PC-3 (cell line): ENCODE measurements around the gene AANAT. TPM values are rescaled to one million over a fixed set of nuclear protein-coding genes. Genes with fewer than 3 reads are reported as not detected.

Source experiments
- ATAC-seq: fragments of 200-7000 bp; cut with Tn5 transposase; 2 replicates; pipeline ENCODE4 v1.9.1; 2020; ENCODE audit warnings: mild to moderate bottlenecking, moderate library complexity
- BruUV-seq: library from RNA; stranded (reverse); fragments of 400-500 nt; replicated peaks from 2 replicates; lab custom pipeline; 2021; lab: Mats Ljungman, UMichigan
- CTCF ChIA-PET: fragments of 300-600 bp; sonication (Branson Sonifier 250); formaldehyde crosslinking; loops from one replicate; lab custom pipeline; 2022; ENCODE audit warnings: antibody characterized with exemption; lab: Charles Lee
- POLR2A ChIA-PET: fragments of 300-600 bp; sonication (Branson Sonifier 250); formaldehyde crosslinking; loops from one replicate; lab custom pipeline; 2022; ENCODE audit warnings: antibody characterized with exemption; ENCODE audit not compliant: unreplicated experiment; lab: Charles Lee
- DNase-seq: peaks from one replicate; pipeline ENCODE4 v3.0.0-alpha.2; 2015
- H2AFZ ChIP-seq: fragments of 300-600 bp; sonication (generic); 2 replicates; pipeline ENCODE4 v1.6.0; 2016; ENCODE audit warnings: antibody characterized with exemption, low read length
- H3F3A ChIP-seq: fragments of 300-600 bp; sonication (generic); one replicate; pipeline ENCODE4 v1.6.0; 2017; ENCODE audit warnings: antibody characterized with exemption, low read length, control low read depth, mild to moderate bottlenecking; ENCODE audit not compliant: unreplicated experiment
- H3K27ac ChIP-seq: fragments of 300-600 bp; sonication (generic); 2 replicates; pipeline ENCODE4 v1.5.1; 2016; ENCODE audit warnings: mild to moderate bottlenecking, low read length
- H3K27me3 ChIP-seq: fragments of 300-600 bp; sonication (generic); 2 replicates; pipeline ENCODE4 v1.6.1; 2016; ENCODE audit warnings: low read length, mixed read lengths
- H3K36me3 ChIP-seq: fragments of 300-600 bp; sonication (generic); 2 replicates; pipeline ENCODE4 v1.6.1; 2016; ENCODE audit warnings: low read depth, mixed run types, low read length, mixed read lengths
- H3K4me1 ChIP-seq: fragments of 300-600 bp; sonication (generic); 2 replicates; pipeline ENCODE4 v1.5.1; 2016; ENCODE audit warnings: low read length; ENCODE audit not compliant: insufficient read depth
- H3K4me2 ChIP-seq: fragments of 300-600 bp; sonication (generic); 2 replicates; pipeline ENCODE4 v1.6.0; 2016; ENCODE audit warnings: low read length
- H3K4me3 ChIP-seq: fragments of 300-600 bp; sonication (generic); 2 replicates; pipeline ENCODE4 v1.5.1; 2016; ENCODE audit warnings: mild to moderate bottlenecking, low read length, mixed read lengths
- H3K79me2 ChIP-seq: fragments of 300-600 bp; sonication (generic); 2 replicates; pipeline ENCODE4 v1.6.1; 2017; ENCODE audit warnings: low read length, mixed read lengths
- H3K9ac ChIP-seq: fragments of 300-600 bp; sonication (generic); 2 replicates; pipeline ENCODE4 v1.6.0; 2016; ENCODE audit warnings: mild to moderate bottlenecking, low read length
- H3K9me2 ChIP-seq: fragments of 300-600 bp; sonication (generic); replicated peaks from 2 replicates; pipeline ENCODE4 v1.6.1; 2016; ENCODE audit warnings: mixed run types, low read length, mixed read lengths
- H3K9me3 ChIP-seq: fragments of 300-600 bp; sonication (generic); 2 replicates; pipeline ENCODE4 v1.6.1; 2016; ENCODE audit warnings: low read length, mixed read lengths
- H4K20me1 ChIP-seq: fragments of 300-600 bp; sonication (generic); 2 replicates; pipeline ENCODE4 v1.6.1; 2016; ENCODE audit warnings: low read length, mixed read lengths
- EZH2 ChIP-seq: fragments of 300-600 bp; sonication (generic); IDR thresholded peaks from one replicate; pipeline ENCODE4 v1.6.1; 2017; ENCODE audit warnings: antibody characterized with exemption, mild to moderate bottlenecking, low read length; ENCODE audit not compliant: unreplicated experiment
- EZH2phosphoT487 ChIP-seq: fragments of 300-600 bp; sonication (generic); IDR thresholded peaks from 2 replicates; pipeline ENCODE4 v1.6.1; 2018; ENCODE audit warnings: mild to moderate bottlenecking, antibody characterized with exemption, low read length, borderline replicate concordance
- intact Hi-C: fragments of 100-400 bp; cut with micrococcal nuclease; formaldehyde crosslinking; loops from 2 replicates; pipeline ENCODE4 v1.9.0; 2023
- total RNA-seq: library from RNA; depleted of rRNA; stranded (reverse); fragments of >200 nt; gene quantifications from 2 replicates; pipeline ENCODE4 v1.2.3, GENCODE V29; 2014
- TF ChIP-seq, protein P1 (sequence below): fragments of 300-600 bp; sonication (generic); conservative IDR thresholded peaks from 2 replicates; pipeline ENCODE4 v1.5.1; 2017; ENCODE audit warnings: antibody characterized with exemption, low read depth, mild to moderate bottlenecking, low read length

AANAT gene
- total RNA-seq, 1 experiment from 2014 or later, result not detected

DNA sequence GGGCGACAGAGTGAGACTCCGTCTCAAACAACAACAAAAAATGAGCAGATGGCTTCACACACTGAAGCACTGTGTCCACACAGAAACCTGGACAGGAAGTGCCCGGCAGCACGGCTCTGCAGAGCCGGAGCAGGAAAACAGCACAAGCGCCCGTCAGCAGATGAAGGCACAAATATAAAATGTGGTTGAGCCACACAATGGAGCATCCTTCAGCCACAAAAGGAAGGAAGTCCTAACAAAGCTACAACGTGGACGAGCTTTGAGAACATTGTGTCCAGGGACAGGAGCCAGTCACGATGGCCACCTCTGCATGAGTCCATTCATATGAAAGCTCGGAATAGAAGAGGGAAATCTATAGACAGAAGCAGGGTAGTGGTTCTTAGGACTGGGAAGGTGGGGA lies 18.2 kb downstream of the AANAT start:
- no peaks in the 10 kb centered on the region for H3K9me2 ChIP-seq
- POLR2A ChIA-PET, result no interaction called here
- BruUV-seq, result no TSS peak
- no peaks in the 10 kb centered on the region for H3K9me3 ChIP-seq
- ATAC-seq (no peak), DNase-seq (no peak)
- CTCF ChIA-PET, result no interaction called here
- H2AFZ ChIP-seq, result no peak overlapping the region
- no peak overlapping the region for H3K4me3 ChIP-seq
- H3K36me3 ChIP-seq, result peaks cover 4% of the 10 kb centered on the region; the same call in 1 of the 2 replicates
- H4K20me1 ChIP-seq, result no peaks in the 10 kb centered on the region
- peaks cover 5% of the 10 kb centered on the region for H3K4me1 ChIP-seq
- intact Hi-C loops, result no loop called here
- H3K27me3 ChIP-seq, result no peaks in the 10 kb centered on the region
- no peak for TF ChIP-seq EZH2phosphoT487
- TF ChIP-seq, protein P1, sequence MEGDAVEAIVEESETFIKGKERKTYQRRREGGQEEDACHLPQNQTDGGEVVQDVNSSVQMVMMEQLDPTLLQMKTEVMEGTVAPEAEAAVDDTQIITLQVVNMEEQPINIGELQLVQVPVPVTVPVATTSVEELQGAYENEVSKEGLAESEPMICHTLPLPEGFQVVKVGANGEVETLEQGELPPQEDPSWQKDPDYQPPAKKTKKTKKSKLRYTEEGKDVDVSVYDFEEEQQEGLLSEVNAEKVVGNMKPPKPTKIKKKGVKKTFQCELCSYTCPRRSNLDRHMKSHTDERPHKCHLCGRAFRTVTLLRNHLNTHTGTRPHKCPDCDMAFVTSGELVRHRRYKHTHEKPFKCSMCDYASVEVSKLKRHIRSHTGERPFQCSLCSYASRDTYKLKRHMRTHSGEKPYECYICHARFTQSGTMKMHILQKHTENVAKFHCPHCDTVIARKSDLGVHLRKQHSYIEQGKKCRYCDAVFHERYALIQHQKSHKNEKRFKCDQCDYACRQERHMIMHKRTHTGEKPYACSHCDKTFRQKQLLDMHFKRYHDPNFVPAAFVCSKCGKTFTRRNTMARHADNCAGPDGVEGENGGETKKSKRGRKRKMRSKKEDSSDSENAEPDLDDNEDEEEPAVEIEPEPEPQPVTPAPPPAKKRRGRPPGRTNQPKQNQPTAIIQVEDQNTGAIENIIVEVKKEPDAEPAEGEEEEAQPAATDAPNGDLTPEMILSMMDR, result no peak
- TF ChIP-seq EZH2, result no peak
- H3F3A ChIP-seq, result no peaks in the 10 kb centered on the region
- H3K9ac ChIP-seq, result no peak overlapping the region
- H3K4me2 ChIP-seq, result no peak overlapping the region
- no peak overlapping the region for H3K27ac ChIP-seq
- no peaks in the 10 kb centered on the region for H3K79me2 ChIP-seq

GRCh38 chr17:76487451-76488192 lies 20.2 kb downstream of the AANAT start:
- ChIA-PET POLR2A (no interaction called here), CTCF (no interaction called here)
- Histone ChIP-seq H3K9me2 (no peaks in the 10 kb centered on the region), H3F3A (no peaks in the 10 kb centered on the region), H3K36me3 (peaks cover 4% of the 10 kb centered on the region; the same call in 1 of the 2 replicates), H3K9me3 (no peaks in the 10 kb centered on the region), H3K9ac (no peak overlapping the region), H3K4me1 (peaks cover 5% of the 10 kb centered on the region), H3K4me3 (no peak overlapping the region), H4K20me1 (no peaks in the 10 kb centered on the region), H3K4me2 (no peak overlapping the region), H3K79me2 (no peaks in the 10 kb centered on the region), H3K27me3 (no peaks in the 10 kb centered on the region), H3K27ac (no peak overlapping the region), H2AFZ (no peak overlapping the region)
- ATAC-seq, result no peak
- intact Hi-C loops, result no loop called here
- DNase-seq, result no peak
- no TSS peak for BruUV-seq
- TF ChIP-seq, protein P1, result no peak
- TF ChIP-seq EZH2phosphoT487 (no peak), EZH2 (no peak)

GRCh38 chr17:76490112-76490710 lies 22.8 kb downstream of the AANAT start:
- no peak for ATAC-seq

More at GRCh38 chr17:76490112-76490710, 22.8 kb downstream of the AANAT start:
- intact Hi-C loops, result no loop called here
- ChIA-PET POLR2A (no interaction called here), CTCF (interaction anchor here (0.7 kb wide), 1 partner anchor 120 kb away, joined by 4 read pairs; no protein-coding TSS in a partner anchor)
- no peaks in the 10 kb centered on the region for H3K9me3 ChIP-seq
- peaks cover 4% of the 10 kb centered on the region; the same call in 1 of the 2 replicates for H3K36me3 ChIP-seq
- DNase-seq, result no peak
- no peak for TF ChIP-seq EZH2
- no peak for TF ChIP-seq EZH2phosphoT487
- H3K4me1 ChIP-seq, result peaks cover 11% of the 10 kb centered on the region; the same call in 1 of the 2 replicates
- no peaks in the 10 kb centered on the region for H3F3A ChIP-seq
- H3K4me2 ChIP-seq, result no peak overlapping the region
- no peaks in the 10 kb centered on the region for H4K20me1 ChIP-seq
- no peak overlapping the region for H3K4me3 ChIP-seq
- no TSS peak for BruUV-seq
- no peak overlapping the region for H3K27ac ChIP-seq
- H3K79me2 ChIP-seq, result no peaks in the 10 kb centered on the region
- H2AFZ ChIP-seq, result no peak overlapping the region
- H3K9me2 ChIP-seq, result no peaks in the 10 kb centered on the region
- H3K27me3 ChIP-seq, result no peaks in the 10 kb centered on the region
- H3K9ac ChIP-seq, result no peak overlapping the region
